GM21619 (cell line): ENCODE measurements around the gene GEMIN2.
"Not testable (repeated sequence)": the region's sequence is repeated elsewhere in the genome, so short reads cannot be mapped to it uniquely, and the experiment has no call there.

ENCODE experiments used
- ATAC-seq: cut with Tn5 transposase; IDR thresholded peaks from one replicate; pipeline ENCODE4 v1.9.1; 2021; ENCODE audit not compliant: unreplicated experiment

GEMIN2 gene

DNA sequence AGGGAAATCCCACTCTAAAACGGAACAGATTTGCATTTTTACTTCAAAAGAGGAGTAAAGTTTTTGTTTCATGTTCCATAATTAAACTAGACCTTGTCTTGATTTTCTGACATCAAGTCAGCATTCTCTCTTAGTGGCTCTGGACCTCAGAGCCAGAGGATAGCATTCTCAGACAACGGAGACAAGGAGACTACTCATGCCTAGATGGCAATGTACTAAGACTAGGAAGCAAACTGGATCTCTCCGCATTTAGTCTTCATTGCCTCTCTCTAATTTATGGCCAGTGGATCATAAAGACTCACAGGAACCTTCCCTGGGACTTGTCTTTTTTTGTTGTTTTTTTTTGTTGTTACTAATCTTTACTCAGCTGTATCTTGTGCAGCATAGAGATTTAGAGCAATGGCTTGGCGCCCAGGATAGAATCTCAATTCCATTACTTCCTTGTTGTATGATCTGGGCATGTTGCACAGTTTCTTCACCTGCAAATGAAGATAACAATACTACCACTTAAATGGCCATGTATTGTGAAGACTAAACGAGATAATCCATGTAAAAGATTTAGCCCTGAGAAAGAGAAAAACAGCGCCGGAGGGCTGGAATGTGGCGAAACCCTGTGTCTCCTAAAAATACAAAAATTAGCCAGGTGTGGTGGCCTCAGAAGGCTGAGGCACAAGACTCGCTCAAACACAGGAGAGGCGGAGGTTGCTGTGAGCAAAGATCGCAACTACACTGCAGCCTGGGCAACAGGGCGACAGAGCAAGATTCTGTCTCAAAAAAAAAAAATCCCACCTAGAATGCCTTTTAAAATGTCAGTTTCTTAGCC lies 4.0 kb upstream of the GEMIN2 start:
- ATAC-seq = no peak

DNA sequence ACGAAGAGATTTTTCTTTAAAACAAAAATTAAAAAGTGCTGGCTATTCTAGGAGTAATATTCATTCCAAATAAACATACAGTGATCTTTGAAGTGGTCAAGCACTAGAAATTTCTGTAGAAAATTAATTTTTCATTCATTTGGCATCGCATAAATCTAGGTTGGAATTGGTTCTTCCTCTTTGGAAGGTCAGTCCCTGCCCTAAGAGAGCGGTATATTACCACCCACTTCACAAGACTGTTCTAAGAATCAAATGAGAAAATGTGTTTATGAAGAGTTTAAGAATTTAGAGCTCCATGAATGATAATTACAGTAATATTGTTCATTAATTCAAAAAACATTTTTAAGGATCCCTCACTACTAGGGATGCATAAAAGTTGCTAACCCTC lies 444 bp upstream of the GEMIN2 start:
- ATAC-seq = no peak

DNA sequence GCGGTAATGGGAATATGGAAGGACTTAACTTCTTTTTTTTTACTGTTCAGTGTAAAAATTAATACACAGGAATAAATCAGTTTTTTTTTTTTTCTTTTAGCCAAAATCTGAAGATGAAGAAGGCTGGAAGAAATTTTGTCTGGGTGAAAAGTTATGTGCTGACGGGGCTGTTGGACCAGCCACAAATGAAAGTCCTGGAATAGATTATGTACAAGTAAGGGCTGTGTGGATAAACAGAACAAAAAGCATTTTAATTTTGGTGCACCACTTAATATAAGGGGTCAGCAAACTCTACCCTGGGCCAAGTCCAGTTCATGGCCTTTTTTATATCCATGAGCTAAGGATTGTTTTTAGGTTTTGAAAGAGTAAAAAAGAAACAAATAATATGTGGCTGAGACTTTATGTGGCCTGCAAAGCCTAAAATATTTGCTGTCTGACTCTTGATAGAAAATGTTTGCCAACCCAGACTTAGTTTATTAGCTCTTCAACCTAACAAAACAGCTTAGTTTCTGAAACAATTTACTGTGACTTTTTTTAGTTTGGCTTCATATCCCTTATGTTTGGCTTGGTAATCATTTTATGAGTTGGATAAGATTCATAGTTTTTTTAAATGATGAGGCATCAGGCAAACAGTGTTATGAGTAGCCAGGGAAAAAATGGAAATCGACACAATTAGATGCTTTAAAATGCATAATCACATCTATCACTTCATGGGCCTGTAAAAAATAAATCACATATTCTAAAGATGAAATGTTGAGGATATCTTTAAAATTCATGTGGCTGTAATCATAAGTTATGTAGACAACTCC lies 8.4 kb downstream of the GEMIN2 start:
- ATAC-seq = no peak

DNA sequence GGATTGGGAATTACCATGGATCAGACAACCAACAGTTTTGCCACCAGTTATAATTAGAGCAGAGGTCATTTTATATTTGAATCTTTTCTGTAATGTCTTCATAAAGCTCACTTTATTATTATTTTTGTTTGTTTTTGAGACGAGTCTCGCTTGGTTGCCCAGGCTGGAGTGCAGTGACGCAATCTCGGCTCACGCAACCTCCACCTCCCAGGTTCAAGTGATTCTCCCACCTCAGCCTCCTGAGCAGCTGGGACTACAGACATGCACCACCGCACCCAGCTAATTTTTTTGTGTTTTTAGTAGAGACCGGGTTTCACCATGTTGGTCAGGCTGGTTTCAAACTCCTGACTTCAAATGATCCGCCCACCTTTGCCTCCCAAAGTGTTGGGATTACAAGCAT lies 23.7 kb downstream of the GEMIN2 start:
- ATAC-seq = not testable (repeated sequence)

DNA sequence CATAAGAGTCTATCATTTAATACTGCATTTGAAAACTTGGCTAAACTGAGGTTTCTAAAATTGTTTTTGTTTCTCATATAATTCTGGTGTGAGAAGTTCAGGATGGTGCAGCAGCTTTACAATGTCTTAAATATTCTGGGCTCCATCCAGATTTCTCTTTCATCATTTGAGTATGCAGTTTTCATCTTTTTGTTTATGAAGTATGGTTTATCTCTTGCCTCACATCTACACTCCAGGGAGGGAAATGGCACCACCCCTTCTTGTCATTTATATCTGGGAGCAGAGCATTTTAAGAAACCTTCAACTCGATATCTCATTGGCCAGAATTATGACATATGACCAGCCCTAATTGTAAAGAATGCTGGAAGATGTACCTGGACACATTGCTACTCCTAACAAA lies 24.3 kb downstream of the GEMIN2 start:
- ATAC-seq = no peak

DNA sequence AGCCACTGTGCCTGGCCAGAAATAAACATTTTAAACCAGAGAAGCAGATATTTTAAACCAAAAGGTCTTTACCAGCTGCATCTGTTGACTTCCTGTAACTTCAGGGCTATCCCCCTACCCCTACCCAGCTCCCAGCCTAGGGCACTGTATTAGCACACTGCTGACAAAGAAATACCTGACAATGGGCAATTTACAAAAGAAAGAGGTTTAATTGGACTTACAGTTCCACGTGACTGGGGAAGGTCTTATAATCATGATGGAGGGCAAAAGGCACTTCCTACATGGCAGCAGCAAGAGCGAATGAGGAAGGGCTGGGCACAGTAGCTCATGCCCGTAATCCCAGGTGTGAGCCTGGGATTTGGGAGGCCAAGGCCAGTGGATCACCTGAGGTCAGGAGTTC lies 26.0 kb downstream of the GEMIN2 start:
- ATAC-seq = no peak

DNA sequence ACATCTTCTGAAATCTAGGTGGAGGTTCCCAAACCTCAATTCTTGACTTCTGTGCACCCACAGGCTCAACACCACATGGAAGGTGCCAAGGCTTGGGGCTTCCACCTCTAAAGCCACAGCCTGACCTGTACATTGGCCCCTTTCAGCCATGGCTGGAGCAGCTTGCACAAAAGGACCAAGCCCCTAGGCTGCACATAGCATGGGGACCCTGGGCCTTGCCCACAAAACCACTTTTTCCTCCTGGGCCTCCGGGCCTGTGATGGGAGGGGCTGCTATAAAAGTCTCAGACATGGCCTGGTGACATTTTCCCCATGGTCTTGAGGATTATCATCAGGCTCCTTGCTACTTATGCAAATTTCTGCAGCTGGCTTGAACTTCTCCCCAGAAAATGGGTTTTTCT lies 27.5 kb downstream of the GEMIN2 start:
- ATAC-seq = not testable (repeated sequence)

DNA sequence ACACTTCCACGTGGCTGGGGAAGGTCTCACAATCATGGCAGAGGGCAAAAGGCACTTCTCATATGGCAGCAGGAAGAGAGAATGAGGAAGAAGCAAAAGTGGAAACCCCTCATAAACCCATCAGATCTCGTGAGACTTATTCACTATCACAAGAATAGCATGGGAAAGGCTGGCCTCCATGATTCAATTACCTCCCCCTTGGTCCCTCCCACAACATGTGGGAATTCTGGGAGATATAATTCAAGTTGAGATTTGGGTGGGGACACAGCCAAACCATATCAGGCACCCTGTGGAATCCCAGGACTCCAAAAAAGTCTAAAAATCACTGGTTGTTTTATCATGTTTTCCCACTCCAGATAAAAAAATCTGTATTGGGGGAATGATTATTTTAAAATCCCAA lies 29.1 kb downstream of the GEMIN2 start:
- not testable (repeated sequence) for ATAC-seq

DNA sequence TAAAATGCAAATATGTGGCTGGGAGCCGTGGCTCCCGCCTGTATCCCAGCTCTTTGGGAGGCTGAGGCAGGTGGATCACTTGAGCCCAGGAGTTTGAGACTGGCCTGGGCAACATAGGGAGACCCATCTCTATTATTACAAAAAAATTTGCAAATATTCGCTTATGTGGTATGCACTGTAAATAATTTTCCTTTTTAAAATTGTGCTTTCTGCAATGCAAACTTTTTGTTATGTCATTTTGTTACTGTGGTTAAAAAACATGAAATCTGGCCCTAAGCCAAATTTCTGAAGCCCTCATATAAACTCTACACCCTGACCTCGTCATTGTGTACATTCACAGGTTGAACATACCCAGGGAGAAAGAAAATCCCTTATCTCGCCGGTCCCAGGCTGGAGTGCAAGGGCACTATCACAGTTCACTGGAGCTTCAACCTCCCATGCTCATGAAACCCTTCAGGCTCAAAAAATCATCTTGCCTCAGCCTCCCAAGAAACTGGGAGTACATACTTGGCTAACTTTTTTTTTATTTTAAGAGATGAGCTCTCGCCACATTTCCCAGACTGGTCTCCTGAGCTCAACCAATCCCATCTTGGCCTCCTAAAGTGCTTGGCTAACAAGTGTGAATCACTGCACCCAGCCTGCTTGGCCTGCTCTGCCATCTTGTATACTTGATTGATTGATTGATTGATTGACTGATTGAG lies 31.3 kb downstream of the GEMIN2 start:
- no peak for ATAC-seq

DNA sequence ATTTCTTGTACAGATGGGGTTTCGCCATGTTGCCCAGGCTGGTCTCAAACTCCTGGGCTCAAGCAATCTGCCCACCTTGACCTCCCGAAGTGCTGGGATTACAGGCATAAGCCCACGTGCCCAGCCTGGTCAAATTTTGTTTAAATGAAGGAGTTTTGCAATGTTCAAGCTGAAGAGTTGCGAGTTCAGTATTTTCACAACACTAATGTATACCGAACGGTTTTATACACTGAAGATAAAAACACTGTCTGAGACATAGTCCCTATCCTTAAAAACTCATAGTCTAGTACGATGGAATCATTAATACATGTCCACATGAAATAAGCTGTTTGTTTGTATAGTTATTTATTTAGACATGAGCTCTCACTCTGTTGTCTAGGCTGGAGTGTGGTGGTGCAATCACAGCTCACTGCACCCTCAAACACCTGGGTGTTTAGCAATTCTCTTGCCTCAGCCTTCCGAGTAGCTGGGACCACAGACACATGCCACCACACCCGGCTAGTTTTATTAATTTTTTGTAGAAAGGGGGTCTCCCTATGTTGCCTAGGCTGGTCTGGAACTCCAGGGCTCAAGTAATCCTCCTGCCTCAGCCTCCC lies 40.6 kb downstream of the GEMIN2 start:
- ATAC-seq = no peak

DNA sequence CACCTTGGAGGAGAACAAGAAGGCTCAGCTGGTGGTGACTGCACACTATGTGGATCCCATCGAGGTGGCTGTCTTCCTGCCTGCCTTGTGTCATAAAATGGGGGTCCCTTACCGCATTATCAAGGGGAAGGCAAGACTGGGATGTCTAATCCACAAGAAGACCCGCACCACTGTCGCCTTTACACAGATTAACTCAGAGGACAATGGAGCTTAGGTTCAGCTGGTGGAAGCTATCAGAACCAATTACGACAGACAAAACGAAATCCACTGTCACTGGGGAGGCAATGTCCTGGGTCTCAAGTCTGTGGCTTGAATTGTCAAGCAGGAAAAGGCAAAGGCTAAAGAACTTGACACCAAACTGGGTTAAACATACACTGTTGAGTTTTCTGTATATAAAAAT lies 43.4 kb downstream of the GEMIN2 start:
- ATAC-seq = no peak

DNA sequence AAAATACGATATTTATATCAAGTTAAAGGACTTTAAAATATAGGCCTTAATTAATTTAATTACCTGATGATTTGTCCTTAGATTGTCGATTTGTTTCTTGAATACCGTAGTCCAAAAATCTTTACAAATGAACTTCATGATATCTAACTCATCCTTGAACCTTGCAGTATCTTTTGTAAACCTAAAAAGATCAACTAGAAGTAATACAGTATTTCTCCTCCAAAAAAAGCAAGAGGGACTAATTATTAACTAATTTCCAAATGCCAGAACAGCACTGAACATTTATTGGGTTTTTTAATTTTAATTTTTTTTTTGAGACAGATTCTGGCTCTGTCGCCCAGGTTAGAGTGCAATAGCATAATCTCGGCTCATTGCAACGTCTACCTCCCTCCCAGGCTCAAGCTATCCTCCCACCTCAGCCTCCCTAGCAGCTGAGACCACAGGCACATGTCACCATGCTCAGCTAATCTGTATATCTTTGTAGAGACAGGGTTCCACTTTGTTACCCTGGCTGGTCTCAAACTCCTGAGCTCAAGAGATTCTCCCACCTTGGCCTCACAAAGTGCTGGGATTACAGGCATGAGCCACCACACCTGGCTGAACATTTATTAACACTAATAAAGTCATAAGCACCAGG lies 44.2 kb downstream of the GEMIN2 start:
- no peak for ATAC-seq

DNA sequence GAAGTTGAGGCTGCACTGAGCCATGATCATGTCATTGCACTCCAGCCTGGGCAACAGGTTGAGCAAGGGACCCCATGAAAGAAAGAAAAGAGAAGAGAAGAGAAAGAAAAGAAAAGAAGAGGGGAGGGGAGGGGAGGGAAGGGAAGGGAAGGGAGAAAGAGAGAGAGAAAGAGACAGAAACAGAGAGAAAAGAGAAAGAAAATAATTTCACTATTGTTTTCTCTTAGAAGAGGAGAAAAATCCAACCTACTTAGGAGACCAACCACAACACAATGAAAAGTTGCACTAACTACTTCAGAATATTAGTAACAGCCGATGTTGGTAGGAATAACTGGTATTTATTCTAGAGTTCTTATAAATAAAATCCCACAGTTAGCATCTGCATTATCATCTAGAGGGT lies 46.4 kb downstream of the GEMIN2 start:
- ATAC-seq = no peak

DNA sequence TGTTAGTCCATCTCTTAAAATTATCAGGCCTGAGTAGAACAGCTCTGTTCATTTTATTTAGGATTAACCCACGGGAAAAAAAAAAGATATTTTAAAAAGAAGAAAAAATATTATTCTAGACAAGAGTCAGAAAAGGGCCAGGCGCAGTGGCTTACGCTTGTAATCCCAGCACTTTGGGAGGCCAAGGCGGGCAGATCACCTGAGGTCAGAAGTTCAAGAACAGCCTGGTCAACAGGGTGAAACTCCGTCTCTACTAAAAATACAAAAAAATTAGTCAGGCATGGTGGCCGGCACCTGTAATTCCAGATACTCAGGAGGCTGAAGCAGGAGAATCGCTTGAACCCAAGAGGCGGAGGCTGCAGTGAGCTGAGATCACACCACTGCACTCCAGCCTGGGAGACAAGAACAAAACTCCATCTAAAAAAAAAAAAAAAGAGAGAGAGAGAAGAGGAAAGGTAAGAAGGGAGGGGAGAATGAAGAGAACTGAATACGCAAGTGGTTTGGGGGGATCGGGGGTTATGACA lies 53.7 kb downstream of the GEMIN2 start:
- ATAC-seq = not testable (repeated sequence)

DNA sequence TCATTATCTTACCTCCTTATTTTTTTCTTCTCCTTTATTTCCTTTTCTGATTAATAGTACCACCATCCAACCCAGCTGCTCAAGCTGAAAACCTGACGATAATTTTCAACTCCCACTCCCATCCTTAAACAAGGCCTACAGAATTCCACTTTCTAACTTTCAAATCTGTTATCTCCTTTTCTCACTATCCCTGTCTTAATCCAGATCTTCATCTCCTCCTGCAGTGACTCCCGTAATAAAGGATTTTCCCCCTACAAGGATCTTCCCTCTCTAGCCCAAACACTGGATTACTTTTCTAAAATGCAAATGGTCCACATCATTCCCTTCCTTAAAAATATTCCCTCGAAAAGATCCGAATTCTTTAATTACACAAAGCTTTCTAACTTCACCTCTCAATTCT lies 54.5 kb downstream of the GEMIN2 start:
- ATAC-seq = no peak

DNA sequence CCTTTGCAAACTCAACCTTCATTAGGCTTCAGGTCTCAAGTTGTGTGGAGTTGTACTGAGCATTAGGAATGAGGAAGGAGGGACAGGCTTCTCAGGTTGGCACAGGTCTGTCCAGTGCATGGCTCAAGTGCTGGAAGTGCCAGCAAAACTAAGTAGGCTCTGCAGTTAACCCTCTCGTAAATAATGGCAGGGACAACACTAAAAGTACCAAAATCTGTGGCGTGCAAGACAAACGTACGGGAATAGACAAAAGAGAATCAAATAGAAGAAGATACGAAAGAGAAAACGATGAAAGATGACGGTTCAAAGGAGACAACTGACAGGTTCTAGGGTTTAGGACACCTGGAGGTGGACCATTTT lies 55.4 kb downstream of the GEMIN2 start:
- ATAC-seq = no peak

DNA sequence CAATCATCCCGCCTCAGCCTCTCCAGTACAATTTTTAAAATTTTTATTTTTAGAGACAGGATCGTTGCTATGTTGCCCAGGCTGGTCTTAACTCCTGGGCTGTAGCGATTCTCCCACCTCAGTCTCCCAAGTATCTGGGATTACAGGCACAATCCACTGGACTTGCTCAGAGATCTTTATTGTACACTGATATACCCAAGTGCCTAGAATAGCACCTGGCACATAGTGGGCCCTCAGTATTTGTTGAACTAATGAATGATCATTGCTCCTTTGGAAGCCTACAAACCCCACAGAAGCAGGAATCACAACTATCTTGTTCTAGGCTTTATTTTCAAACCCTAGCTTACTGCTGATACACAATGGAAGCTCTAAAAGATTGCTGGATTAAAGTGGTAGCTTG lies 59.1 kb downstream of the GEMIN2 start:
- no peak for ATAC-seq

DNA sequence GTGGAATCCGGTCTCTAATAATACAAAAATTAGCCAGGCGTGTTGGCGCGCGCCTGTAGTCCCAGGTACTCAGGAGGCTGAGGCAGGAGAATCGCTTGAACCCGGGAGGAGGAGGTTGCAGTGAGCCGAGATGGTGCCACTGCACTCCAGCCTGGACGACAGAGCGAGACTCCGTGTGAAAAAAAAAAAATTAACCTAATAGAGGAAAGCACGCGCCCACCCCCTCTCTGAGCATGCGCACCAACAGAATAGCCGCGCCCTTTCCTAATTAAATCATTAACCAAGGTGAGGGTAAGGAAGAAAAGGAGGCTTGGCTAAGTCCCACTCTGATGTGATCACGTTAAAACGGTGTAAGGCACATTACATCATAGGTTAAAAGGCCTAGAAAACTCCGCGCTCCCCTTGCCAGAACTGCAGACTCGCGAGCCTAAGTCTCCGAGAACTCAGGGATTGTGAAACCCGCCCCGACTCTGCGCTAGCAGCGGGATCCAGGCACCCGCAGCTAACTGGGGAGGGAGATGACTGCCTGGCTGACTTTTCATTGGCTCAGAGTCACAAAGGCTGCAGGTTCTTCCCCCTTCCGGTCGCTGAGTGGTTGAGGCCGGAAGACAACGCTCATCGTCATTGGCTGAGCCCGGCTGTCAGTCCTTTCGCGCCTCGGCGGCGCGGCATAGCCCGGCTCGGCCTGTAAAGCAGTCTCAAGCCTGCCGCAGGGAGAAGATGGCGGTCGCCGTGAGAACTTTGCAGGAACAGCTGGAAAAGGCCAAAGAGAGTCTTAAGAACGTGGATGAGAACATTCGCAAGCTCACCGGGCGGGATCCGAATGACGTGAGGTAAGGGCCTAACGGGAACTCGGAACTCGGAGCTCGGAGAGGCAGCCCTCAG lies 60.7 kb downstream of the GEMIN2 start, which contains the start of gene PNN:
TSS of gene PNN (plus strand) at position 695 of the 885 bp plus-strand sequence. CDS start at position 721, 26 bp downstream.
- peak; percentile 88 for ATAC-seq

DNA sequence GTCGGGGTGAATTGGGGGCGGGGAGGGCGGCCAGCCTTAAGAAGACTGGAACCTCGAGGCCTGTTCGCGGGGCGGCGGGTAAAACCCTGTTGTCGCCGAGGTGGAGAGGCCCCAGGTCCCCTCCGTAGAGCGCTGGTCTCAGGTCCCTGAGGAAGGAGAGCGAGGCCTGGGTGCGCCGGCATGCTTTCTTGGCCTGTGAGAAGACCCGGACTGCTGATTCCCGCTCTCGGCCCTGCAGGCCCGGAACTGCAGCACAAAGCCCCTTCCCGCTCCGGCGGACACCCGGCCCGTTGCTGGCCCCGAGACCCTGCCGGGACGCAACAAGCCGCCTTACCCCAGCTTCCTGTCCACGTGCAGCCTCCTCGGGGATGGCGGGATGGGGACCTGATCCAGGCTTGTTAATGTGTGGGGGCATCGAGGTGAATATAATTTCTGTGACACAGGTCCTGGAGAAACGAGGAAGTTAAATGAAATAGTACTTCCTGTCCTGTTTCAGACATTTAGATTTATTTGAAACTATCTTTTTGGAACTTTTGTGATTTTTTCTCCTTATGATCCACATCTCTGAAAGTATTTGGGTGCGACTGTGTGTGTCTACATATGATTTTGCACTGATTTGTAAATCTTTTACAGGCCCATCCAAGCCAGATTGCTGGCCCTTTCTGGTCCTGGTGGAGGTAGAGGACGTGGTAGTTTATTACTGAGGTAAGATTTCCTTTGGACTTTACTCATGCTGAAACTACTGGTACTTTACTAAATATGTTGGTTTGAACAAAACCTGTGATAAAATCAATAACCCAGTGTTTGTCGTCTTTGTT lies 61.5 kb downstream of the GEMIN2 start:
- peak; percentile 7 for ATAC-seq
